Type B pancreatic cell (in vitro differentiated cells): ENCODE results near the gene SNU13. TPM values are rescaled to one million over a fixed set of nuclear protein-coding genes. Genes with fewer than 3 reads are reported as not detected.

Experiments
- DNase-seq: peaks from one replicate; pipeline ENCODE4 v3.0.0; 2021; ENCODE audit warnings: mixed read lengths; ENCODE audit not compliant: unreplicated experiment; ENCODE audit errors: extremely low spot score
- H3K27ac Mint-ChIP-seq: 2 replicates; pipeline ENCODE4 v1.8.0; 2021; ENCODE audit warnings: mild to moderate bottlenecking, mixed read lengths
- H3K27me3 Mint-ChIP-seq: 2 replicates; pipeline ENCODE4 v1.8.0; 2021; ENCODE audit warnings: mixed read lengths
- H3K36me3 Mint-ChIP-seq: 2 replicates; pipeline ENCODE4 v1.8.0; 2021; ENCODE audit warnings: mixed read lengths
- H3K4me1 Mint-ChIP-seq: one replicate; pipeline ENCODE4 v1.8.0; 2021; ENCODE audit warnings: mixed read lengths; ENCODE audit not compliant: unreplicated experiment
- H3K4me3 Mint-ChIP-seq: 2 replicates; pipeline ENCODE4 v1.8.0; 2021; ENCODE audit warnings: mild to moderate bottlenecking, mixed read lengths
- H3K9me3 Mint-ChIP-seq: 2 replicates; pipeline ENCODE4 v1.8.0; 2021; ENCODE audit warnings: mixed read lengths
- total RNA-seq: library from RNA; stranded (reverse); gene quantifications from 2 replicates; pipeline ENCODE4 v1.2.1, GENCODE V29; 2021; ENCODE audit warnings: low replicate concordance
- TF ChIP-seq, protein P1 (sequence below): fragments of 200-600 bp; sonication (generic); conservative IDR thresholded peaks from 2 replicates; pipeline ENCODE4 v1.5.0; 2021; ENCODE audit warnings: antibody characterized with exemption, mild to moderate bottlenecking

SNU13 gene
- total RNA-seq, 1 donor from 2014 or later: 124 TPM

DNA sequence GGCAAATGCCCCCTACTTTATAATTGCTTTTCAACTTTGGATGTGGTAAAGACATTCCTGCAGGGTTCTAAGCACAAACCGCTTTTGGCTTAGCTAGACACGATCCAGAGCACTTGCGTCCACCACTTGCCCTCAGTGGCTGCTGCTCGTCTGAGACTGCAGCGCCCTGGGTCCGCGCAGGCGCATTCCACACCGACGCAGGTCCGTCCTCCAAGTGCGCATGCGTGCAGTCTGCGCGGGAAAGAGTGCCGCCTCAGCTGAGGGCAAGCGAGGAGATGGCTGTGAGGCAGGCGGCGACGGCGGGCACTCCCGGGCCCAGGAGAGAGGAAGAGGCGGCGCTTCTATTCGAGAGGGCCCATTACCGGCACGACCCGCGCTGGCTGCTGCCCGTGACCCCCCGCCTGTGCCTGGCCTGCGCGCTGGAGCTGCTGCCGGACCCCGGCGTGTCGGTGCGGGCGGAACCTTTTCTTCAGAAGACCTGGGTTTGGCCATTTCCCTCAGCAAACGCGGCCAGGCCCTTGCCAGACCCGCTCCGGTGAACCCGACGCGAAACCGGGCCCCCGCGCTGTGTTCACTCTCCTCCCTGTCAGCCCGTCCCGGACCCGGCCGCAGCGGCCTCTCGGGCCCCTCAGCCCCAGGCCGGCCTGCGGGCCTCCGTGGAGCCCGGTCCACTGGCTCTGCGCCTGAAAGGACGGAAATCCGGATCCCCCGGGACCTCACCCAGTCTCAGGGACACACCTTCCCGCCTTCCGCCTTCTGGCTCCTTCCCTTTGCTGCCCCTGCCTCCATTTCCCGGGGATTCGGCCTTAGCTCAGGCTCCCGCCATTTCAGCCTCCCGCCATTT, 10.8 kb upstream of the SNU13 start, which contains the start of gene MEI1:
TSS of gene MEI1 (plus strand) at position 240 of the 844 bp plus-strand sequence. CDS start at position 276, 36 bp downstream.
- Mint-ChIP-seq H3K9me3 (no peaks in the 10 kb centered on the region), H3K27me3 (no peaks in the 10 kb centered on the region)

DNA sequence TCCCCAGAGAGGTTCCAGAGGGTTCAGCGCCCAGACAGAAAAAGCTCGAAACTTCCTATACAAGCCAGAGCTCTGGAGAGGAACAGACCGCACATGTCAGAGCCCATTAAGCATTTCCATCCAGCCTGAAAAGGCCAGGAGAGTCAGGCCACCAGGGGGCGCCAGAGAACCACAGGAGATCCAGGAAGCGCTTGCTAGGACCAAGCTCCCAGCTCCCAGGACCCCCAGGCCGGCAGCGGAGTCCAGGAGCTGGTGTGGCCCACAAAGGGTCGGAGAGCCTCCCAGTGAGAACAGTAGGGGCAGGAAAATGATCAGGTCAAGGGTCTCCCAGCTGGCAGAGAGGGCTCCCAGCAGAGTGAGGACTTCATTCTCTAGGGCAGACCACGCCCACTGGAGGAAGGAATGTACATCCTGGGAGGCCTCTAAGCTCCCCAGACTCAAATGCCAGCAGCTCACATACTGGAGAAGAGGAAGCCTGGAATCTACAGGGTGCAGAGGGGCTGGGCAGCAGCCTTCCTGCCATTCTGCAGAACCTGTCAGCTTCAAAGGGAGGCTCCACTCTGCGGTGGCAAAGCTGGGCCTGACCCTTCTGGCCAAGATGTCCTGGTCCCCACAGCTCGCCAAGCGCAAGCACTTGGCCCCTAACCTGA, 8.6 kb upstream of the SNU13 start:
- Mint-ChIP-seq H3K9me3 (no peaks in the 10 kb centered on the region), H3K27ac (peak overlapping the region; percentile 79), H3K4me1 (peaks cover 8% of the 10 kb centered on the region), H3K36me3 (no peaks in the 10 kb centered on the region), H3K27me3 (no peaks in the 10 kb centered on the region), H3K4me3 (peak overlapping the region; percentile 80)
- TF ChIP-seq, protein P1, sequence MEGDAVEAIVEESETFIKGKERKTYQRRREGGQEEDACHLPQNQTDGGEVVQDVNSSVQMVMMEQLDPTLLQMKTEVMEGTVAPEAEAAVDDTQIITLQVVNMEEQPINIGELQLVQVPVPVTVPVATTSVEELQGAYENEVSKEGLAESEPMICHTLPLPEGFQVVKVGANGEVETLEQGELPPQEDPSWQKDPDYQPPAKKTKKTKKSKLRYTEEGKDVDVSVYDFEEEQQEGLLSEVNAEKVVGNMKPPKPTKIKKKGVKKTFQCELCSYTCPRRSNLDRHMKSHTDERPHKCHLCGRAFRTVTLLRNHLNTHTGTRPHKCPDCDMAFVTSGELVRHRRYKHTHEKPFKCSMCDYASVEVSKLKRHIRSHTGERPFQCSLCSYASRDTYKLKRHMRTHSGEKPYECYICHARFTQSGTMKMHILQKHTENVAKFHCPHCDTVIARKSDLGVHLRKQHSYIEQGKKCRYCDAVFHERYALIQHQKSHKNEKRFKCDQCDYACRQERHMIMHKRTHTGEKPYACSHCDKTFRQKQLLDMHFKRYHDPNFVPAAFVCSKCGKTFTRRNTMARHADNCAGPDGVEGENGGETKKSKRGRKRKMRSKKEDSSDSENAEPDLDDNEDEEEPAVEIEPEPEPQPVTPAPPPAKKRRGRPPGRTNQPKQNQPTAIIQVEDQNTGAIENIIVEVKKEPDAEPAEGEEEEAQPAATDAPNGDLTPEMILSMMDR: peak; percentile 100
- peak; percentile 96 for DNase-seq

More for the DNA sequence above, 10.8 kb upstream of the SNU13 start, which contains the start of gene MEI1:
- Mint-ChIP-seq H3K4me3 (no peak within 1 kb of the TSS), H3K36me3 (no peaks in the 10 kb centered on the region), H3K27ac (no peak within 1 kb of the TSS), H3K4me1 (peaks cover 8% of the 10 kb centered on the region)
- TF ChIP-seq, protein P1: no peak
- DNase-seq: no peak

DNA sequence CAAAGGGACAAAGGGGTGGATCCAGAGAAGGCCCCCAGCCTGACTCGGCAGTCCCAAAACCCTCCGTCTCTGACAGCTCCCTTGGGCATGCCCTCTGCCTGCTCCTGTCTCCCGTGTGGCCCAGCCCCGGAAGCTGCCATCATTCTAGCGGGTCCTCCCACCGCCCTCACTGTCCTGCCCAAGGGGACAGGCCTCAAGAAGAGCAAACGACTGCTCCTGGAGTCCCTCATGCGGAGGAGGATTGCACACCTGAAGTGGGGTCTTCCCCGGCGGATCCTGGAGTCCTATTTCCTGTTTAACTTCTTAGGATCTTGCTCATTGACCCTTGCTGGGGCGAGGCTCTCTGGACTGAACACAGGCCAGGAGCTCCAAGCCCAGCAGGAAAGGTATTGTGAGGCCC, 8.0 kb upstream of the SNU13 start:
- Mint-ChIP-seq H3K27me3 (no peaks in the 10 kb centered on the region), H3K4me3 (peak overlapping the region; percentile 80), H3K9me3 (no peaks in the 10 kb centered on the region), H3K27ac (peak overlapping the region; percentile 79), H3K4me1 (peaks cover 8% of the 10 kb centered on the region), H3K36me3 (no peaks in the 10 kb centered on the region)
- TF ChIP-seq, protein P1: no peak
- no peak for DNase-seq

DNA sequence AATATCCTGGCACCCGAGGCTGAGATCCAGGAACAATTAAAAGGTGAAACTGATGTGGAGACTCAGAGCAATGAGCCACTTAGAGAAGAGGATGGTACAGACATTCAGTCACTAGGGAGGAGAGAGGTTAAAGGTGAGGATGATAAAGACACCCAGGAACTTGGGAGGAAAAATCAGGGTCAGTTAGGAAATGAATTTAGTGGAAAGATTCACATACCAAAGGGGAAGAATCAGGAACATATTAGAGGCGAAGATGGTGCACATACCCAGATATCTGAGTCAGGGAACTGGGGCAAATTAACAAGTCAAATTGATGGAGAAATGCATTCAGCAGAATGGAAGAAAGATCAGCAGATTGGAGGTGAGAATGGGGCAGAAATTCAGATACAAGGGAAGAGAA, 6.5 kb upstream of the SNU13 start:
- DNase-seq: no peak
- H3K4me3 Mint-ChIP-seq: no peak overlapping the region
- H3K27me3 Mint-ChIP-seq: no peaks in the 10 kb centered on the region
- H3K27ac Mint-ChIP-seq: no peak overlapping the region
- no peaks in the 10 kb centered on the region for H3K9me3 Mint-ChIP-seq
- TF ChIP-seq, protein P1: no peak
- H3K36me3 Mint-ChIP-seq: no peaks in the 10 kb centered on the region
- peaks cover 9% of the 10 kb centered on the region for H3K4me1 Mint-ChIP-seq

DNA sequence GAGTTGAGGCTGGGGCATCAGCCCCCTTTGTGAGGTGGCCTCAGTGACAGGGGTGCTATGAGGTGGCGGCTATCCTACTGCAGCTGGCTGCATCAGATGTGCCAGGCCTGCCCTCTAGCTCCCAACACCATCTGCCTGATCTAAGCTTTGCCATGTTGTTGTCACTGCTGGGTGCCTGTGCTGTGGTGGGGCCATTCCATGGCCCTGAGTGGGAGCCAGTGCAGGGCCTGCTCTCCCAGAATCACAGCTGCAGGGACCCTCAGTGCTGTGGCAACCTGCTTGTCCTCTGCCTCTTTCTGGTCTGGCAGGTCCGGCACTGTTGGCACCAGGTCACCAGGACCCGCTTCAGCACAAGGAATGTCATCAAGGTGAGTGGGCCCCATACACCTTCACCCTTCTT, 1.8 kb upstream of the SNU13 start:
- H3K4me3 Mint-ChIP-seq: peak overlapping the region; percentile 74
- H3K4me1 Mint-ChIP-seq: peaks cover 19% of the 10 kb centered on the region
- H3K27ac Mint-ChIP-seq: peak overlapping the region; percentile 71
- H3K36me3 Mint-ChIP-seq: peaks cover 3% of the 10 kb centered on the region
- no peaks in the 10 kb centered on the region for H3K27me3 Mint-ChIP-seq
- no peaks in the 10 kb centered on the region for H3K9me3 Mint-ChIP-seq
- DNase-seq: no peak
- TF ChIP-seq, protein P1: no peak
